ENCODE measurements around the gene PDZD2. TPM values are rescaled to one million over a fixed set of nuclear protein-coding genes. Genes with fewer than 3 reads are reported as not detected.

PDZD2 gene
- total RNA-seq, 1 experiment from 2014 or later, result 23.0 TPM

DNA sequence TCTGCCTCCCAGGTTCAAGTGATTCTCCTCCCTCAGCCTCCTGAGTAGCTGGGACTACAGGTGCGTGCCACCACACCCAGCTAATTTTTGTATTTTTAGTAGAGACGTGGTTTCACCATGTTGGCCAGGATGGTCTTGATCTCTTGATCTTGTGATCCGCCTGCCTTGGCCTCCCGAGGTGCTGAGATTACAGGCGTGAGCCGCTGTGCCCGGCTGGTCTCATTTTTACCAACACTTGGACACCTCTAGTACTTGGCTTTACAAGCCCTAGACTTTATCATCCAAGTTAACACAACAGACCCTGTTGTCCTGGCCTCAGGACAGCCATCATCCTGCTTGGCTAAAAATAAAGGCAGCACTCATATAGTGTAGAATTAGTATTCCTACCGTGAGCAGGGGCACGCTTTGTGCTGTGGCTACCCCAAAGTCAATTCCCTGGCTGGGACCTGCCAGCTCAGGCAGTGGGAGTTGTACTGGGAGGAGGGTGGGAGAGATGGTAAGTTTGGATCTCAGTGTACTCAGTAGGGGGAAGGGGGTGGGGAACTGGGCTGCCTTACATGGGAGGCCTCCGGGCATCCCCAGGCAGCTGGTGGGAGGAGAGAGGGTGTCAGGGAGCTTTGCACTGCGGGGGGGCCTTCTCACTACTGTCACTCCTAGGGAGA, 6.6 kb downstream of the PDZD2 start:
- intact Hi-C loops (cut with micrococcal nuclease), result no loop called here
- Mint-ChIP-seq H3K4me3 (ENCODE audit: unreplicated experiment) (no peak overlapping the region), H3K27me3 (ENCODE audit: insufficient read depth, unreplicated experiment) (peaks cover 35% of the 10 kb centered on the region), H3K27ac (ENCODE audit: low read depth, unreplicated experiment) (no peak overlapping the region), H3K4me1 (ENCODE audit: insufficient read depth, unreplicated experiment) (no peaks in the 10 kb centered on the region), H3K9me3 (ENCODE audit: unreplicated experiment) (no peaks in the 10 kb centered on the region), H3K36me3 (ENCODE audit: insufficient read depth, unreplicated experiment) (no peaks in the 10 kb centered on the region)
- BruUV-seq (replicated peaks), result no TSS peak
- no peak for TF ChIP-seq CTCF (IDR thresholded peaks at IDR 0.05; ENCODE audit: unreplicated experiment)
- POLR2A ChIA-PET, result no interaction called here
- CTCF ChIA-PET, result no interaction called here
- DNase-seq (ENCODE audit: unreplicated experiment), result no peak

DNA sequence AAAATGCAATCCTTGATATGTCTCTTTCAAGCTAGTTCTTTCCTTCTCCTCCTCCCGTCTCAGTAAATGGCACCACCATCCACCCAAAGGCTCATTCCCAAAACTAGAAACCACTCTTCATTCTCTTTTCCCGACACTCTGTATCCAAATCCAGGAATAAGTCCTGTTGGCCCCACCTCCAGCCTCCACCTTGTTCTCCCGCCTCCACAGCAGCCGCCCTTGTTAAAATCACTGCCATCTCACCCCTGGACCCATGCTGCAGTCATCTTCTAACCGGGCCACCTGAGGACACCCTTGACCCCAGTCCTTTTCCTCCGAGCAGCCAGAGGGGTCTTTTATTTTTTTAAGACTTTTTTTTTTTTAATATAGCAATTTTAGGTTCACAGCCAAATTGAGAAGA, 9.4 kb downstream of the PDZD2 start:
- Mint-ChIP-seq H3K4me1 (ENCODE audit: insufficient read depth, unreplicated experiment) (no peaks in the 10 kb centered on the region), H3K27ac (ENCODE audit: low read depth, unreplicated experiment) (no peak overlapping the region), H3K36me3 (ENCODE audit: insufficient read depth, unreplicated experiment) (no peaks in the 10 kb centered on the region), H3K4me3 (ENCODE audit: unreplicated experiment) (no peak overlapping the region), H3K27me3 (ENCODE audit: insufficient read depth, unreplicated experiment) (peaks cover 35% of the 10 kb centered on the region), H3K9me3 (ENCODE audit: unreplicated experiment) (no peaks in the 10 kb centered on the region)
- intact Hi-C loops (cut with micrococcal nuclease), result no loop called here
- CTCF ChIA-PET, result interaction anchor here (2.5 kb wide), 1 partner anchor 10 kb away, joined by 10 read pairs; the partner anchor contains the start of gene PDZD2
- POLR2A ChIA-PET, result no interaction called here
- DNase-seq (ENCODE audit: unreplicated experiment), result no peak
- no TSS peak for BruUV-seq (replicated peaks)
- TF ChIP-seq CTCF (IDR thresholded peaks at IDR 0.05; ENCODE audit: unreplicated experiment), result no peak

- ChIA-PET CTCF (interaction anchor here (1.6 kb wide), 1 partner anchor 13 kb away, joined by 7 read pairs; the partner anchor contains the start of gene PDZD2), POLR2A (no interaction called here)
- Mint-ChIP-seq H3K4me3 (ENCODE audit: unreplicated experiment) (no peak overlapping the region), H3K27ac (ENCODE audit: low read depth, unreplicated experiment) (no peak overlapping the region), H3K9me3 (ENCODE audit: unreplicated experiment) (no peaks in the 10 kb centered on the region), H3K36me3 (ENCODE audit: insufficient read depth, unreplicated experiment) (no peaks in the 10 kb centered on the region), H3K4me1 (ENCODE audit: insufficient read depth, unreplicated experiment) (no peaks in the 10 kb centered on the region), H3K27me3 (ENCODE audit: insufficient read depth, unreplicated experiment) (peaks cover 59% of the 10 kb centered on the region)
- DNase-seq (ENCODE audit: unreplicated experiment), result no peak
- TF ChIP-seq CTCF (IDR thresholded peaks at IDR 0.05; ENCODE audit: unreplicated experiment), result no peak
- intact Hi-C loops (cut with micrococcal nuclease), result no loop called here
- no TSS peak for BruUV-seq (replicated peaks)
Observed at GRCh38 chr5:31651241-31651640, 12.3 kb downstream of the PDZD2 start.

- no peak for DNase-seq (ENCODE audit: unreplicated experiment)
Observed at GRCh38 chr5:31655491-31655890, 16.6 kb downstream of the PDZD2 start.

More at GRCh38 chr5:31655491-31655890, 16.6 kb downstream of the PDZD2 start:
- H3K4me3 Mint-ChIP-seq (ENCODE audit: unreplicated experiment), result no peak overlapping the region
- ChIA-PET POLR2A (no interaction called here), CTCF (interaction anchor here (0.6 to 0.9 kb wide), 2 partner anchors 17 to 26 kb away, joined by 3 to 4 read pairs; no protein-coding TSS in a partner anchor)
- no peaks in the 10 kb centered on the region for H3K9me3 Mint-ChIP-seq (ENCODE audit: unreplicated experiment)
- intact Hi-C loops (cut with micrococcal nuclease), result no loop called here
- H3K27ac Mint-ChIP-seq (ENCODE audit: low read depth, unreplicated experiment), result no peak overlapping the region
- H3K27me3 Mint-ChIP-seq (ENCODE audit: insufficient read depth, unreplicated experiment), result peaks cover 59% of the 10 kb centered on the region
- no peaks in the 10 kb centered on the region for H3K36me3 Mint-ChIP-seq (ENCODE audit: insufficient read depth, unreplicated experiment)
- no TSS peak for BruUV-seq (replicated peaks)
- H3K4me1 Mint-ChIP-seq (ENCODE audit: insufficient read depth, unreplicated experiment), result no peaks in the 10 kb centered on the region
- no peak for TF ChIP-seq CTCF (IDR thresholded peaks at IDR 0.05; ENCODE audit: unreplicated experiment)
